GM19372 (cell line): ENCODE measurements around the gene C11orf21.

Source experiments
- ATAC-seq: cut with Tn5 transposase; IDR thresholded peaks from one replicate; pipeline ENCODE4 v1.9.1; 2021; ENCODE audit warnings: mild to moderate bottlenecking, low read depth, moderate library complexity; ENCODE audit not compliant: unreplicated experiment

Gene C11orf21

DNA sequence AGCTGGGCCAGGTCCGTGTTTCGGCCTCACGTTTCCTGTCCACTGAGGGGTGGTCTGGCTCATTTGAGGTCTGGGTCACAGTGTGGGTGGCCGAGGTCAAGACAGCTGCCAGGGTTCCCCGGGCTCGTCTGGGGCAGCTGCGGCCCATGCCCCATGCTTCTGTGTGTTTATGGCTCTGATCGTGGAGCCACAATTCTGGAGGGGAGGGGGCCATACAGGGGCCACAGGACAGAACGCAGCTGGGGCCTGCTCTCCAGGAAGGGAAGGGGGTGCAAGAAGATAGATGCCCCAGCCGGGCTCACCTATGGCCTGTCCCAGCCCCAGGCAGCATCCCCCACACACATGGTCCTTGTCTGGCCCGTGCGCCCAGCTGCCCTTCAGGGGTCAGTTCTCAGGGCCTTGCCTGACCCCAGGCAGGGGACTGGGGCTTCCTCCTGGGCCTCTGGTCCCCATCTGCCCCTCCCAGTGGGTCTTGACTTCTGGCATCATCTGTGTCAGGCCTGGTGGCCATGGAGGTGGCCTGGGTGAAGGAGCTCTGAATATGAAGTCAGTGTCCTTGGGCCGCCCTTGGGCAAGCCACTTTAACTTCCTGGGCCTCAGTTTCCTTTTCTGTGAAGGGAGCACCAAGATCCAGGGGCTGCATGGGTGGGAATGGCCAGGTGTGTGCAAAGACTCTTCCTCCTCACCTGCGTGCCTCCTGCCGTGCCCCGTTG, 8.5 kb upstream of the C11orf21 start:
- no peak for ATAC-seq

DNA sequence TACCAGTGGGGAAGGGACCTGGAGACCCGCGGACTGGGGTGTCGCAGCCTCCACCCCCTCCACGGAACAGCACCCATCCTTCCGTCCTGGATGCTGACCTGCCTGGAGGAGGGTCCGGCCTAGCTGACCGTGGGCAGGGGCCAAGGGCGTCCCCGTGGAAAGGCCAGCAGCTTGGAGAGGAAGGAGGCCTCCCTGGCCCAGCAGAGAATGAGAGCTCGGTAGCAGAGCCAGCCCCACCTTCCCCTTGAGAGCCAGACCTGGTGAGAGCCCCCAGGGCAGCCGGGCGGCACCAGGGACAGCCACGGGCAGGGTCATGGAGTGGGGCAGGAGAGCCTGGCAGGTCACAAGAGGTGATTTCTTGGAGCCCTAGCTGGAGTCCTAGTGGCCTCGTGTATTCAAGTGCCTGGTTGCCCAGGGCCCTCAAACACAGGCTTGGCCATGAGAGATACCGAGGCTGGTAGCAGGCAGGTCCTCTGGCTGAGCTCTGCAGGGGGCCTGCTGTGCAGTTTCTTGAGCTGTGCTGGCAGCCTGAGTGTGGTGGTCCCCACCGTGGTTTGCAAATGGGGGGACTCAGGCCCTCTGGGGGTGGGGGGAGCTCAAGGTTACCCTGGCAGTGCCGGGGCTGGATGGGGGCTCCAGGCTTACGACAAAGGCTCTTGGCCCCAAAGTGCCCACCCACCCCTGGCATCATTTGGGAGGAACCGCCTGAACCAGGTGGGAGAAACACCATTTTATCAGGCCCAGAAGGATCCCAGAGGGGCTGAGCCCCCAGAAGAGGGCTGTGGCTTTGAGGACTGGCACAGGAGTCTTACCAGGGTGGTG, 7.7 kb upstream of the C11orf21 start:
- no peak for ATAC-seq

DNA sequence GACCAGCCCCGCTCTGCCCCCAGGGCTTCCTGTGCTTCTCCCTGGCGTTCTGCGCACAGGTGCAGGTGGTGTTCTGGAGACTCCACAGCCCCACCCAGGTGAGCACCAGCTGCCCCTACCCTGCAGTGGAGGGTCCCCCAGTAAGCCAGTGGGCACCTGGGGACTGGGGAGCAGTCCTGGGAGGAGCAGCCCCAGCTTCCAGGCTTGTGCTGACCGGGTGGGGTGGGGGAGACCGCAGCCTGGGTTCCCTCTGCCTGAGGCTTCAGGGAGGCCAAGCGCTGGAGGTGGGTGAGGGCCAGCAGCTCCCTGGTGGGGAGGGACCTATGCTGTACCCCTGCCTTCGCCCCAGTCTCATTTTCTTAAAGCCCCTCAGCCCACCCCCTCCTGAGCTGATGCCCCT, 7.0 kb upstream of the C11orf21 start:
- ATAC-seq: no peak

DNA sequence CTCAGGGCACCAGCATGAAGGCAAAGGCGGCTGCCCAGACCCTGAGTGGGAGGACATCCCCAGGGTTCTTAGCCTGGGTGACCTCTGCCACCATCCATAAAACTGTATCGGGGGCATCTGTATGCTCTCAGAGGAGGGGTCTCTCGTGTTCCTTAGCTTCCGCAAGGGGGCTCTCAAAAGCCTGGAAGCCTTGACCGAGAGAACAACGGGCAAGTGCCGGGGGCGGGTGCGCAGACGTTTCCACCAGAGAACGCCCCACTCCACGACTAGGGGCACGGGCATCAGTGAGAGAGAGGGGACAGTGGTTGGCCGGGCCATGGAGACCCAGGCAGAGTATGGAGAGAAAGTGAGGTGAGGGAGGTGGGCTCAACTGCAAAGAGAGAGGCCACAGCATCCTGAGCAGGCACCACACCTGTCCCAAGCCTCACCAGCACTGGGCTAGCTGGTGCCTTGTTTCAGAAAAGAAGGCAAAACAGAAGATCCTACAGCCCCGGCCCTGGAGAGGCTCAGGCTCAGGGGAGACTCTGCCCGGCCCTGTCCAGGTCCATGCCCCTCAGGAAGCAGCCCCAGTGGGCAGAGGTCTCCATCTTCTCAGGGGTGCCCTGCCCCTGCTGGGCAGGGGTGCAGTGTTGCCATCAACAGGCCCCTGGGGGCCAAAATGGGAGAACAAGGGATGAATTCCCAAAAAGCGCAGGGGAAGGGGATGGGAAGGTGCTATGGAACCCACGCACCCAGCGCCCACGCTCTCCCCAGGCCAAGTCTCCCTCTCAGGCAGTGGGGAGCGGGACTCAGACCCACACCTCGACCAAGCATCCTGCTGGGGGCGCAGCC, 6.0 kb upstream of the C11orf21 start:
- no peak for ATAC-seq

DNA sequence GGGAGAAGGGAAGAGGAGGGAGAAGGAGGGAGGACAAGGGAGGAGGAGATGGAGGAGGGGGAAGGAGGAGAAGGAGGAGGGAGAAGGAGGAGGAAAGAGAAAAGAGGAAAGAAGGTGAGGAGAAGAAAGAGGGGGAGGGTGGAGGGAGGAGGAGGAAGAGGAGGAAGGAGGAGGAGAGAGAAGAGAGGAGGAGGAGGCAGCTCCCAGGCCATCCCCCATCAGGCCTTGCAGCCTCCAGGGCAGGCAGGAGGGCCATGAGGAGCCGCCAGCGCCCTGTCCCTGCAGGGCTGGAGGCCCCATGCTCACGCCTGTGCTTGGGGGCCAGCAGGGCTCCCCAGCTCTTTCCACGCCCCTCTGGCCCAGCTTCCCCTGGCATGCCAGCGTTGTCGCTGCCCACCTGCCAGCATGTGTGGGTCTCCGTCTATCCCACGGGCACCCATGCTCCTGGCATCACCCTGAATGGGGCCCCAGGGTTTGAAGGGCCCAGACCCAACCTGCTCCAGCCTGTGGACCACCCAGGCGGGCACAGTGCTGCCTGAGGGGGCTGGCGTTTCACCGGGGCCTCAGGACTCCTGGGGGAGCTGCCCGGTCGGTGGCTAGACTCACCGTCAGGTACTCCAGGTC, 5.3 kb upstream of the C11orf21 start:
- no peak for ATAC-seq

DNA sequence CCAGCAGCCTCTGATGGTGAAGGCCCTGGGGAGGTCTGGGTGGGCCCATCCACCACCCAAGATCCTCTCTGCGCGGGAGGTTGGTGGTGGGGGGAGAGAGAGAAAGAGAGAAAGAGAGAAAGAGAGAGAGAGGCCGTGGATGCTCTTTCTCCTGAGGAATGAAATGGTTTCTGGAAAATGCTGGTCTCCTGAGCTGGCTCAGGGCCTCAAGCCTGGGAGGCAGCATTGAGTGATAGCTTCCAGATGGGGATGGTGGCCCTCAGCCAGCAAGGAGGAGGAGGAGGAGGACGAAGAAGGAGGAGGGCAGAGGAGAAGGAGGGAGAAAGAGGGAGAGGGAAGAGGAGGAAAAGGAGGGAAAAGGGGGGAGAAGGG, 4.7 kb upstream of the C11orf21 start:
- no peak for ATAC-seq

DNA sequence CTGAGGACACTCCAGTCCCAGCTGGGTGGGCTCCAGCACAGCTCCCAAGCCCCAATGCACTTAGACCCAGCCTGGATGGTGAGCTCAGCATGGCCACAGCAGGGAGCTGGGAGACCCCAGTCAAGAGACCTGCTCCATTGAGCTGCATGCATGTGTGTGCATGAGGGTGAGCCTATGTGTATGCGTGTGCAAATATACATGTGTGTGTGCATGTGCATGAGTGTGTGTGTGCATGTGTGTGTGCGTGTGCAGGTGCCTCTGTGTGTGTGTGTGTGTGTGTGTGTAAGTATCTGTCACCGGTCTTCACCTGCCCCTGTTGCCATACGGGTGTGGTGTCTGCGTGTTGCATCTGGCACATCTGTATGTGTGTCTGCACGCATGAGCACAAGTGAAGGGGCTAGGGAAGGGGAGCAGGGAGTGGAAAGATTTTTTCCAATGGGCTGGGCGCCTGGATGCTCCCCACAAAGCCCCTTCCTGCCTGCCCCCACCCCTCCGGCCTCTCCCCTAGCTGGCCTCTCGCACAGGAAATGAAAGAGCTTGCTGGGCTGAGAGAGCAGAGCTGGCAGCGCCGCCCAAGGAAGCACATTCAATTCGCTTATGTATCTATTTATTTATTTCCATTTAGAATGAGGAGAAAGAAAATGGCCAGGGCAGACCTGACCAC, 4.2 kb upstream of the C11orf21 start:
- no peak for ATAC-seq

DNA sequence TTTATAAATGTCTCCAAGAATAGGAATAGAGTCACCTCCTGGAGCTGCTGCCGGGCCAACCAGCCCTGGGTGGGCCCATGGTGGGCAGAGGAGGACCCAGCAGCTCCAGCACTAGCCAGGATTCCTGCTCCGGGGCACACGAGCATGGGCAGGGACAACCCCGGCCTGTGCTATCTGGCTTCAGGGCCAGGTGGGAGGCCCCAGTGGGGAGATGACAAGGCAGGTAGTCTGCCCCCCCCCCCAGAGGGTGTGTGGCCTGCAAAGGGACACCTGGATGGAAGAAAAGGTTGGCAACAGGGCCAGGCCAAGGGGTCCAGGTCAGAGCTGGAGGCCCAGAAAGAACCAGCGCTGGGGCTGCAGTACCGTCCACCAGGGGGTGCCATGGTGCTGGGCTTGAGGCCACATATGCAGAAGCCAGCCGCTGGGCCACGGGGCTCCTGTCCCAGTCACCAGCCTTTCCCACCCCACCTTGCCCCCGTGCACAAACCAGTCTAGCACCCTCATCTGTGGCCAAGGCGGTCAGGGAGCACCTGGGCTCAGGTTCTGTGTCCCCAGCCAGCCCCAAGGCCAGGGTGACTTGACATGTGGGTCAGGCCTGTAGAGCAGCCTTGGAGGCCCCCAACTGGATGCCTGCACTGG, 3.5 kb upstream of the C11orf21 start:
- no peak for ATAC-seq

DNA sequence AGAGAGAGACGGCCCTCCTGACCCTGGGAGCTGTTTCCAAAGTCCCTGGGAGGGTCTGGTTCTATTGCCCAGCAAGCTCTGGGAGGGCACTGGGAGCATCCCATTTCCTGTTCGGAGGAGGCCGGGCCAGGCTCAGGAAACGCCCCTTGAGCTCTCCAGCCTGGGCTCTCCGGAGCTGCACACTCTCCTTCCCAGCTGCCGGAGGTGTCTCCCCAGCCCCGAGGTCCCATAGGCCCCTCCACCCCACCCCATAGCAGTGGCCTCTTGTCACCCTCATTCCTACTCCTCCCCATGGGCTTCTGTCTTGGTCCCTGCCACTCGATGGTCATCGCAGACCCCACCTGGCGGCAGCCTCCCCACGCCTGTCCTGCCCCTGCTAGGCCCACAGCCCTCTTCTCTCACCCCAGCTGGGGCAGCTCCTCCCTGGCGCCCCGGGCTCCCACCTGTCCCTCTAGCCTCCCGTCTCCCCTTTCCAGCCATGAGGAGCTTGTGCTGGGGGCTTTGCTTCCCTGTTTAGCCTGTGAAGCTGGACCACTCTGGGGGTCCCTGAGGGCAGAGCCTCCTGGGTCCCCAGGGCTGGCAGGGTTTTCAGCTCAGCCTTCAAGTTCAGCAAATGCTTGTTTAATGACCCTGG, 2.9 kb upstream of the C11orf21 start:
- ATAC-seq: no peak

DNA sequence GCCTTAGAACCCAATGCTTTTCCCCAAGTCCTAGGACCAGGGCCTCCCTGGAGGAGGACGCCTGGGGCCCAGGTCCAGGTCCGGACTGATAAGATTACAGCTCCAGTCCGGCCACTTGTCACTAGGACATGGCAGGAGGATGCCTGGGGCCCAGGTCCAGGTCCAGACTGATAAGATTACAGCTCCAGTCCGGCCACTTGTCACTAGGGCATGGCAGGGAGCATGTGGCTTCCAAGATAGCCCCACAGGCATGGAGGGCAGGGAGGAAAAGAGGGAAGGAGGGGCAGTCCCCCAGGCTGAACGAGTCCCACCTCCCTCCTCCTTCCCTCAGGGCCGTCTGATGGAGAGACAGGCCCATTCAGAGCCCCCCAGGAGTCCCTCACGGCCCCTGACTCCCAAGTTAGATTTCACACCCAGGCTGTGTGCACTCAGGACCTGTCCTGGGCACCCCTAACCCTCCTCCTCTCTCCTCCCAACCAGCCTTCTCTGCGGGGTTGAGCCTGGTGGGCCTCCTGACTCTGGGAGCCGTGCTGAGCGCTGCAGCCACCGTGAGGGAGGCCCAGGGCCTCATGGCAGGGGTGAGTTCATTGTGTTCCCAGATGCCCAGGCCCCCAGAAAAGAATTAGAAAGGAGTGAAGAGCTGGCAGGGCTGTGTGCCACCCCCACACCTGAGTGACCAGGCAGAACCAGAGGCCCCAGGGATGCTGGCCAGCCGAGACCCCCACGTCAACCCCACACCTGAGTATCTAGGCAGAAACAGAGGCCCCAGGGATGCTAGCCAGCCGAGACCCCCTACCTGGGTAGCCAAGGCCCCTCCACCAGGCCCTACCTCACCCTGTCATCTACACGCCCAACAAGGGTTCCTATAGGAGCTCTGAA, 2.1 kb upstream of the C11orf21 start:
- ATAC-seq: no peak

DNA sequence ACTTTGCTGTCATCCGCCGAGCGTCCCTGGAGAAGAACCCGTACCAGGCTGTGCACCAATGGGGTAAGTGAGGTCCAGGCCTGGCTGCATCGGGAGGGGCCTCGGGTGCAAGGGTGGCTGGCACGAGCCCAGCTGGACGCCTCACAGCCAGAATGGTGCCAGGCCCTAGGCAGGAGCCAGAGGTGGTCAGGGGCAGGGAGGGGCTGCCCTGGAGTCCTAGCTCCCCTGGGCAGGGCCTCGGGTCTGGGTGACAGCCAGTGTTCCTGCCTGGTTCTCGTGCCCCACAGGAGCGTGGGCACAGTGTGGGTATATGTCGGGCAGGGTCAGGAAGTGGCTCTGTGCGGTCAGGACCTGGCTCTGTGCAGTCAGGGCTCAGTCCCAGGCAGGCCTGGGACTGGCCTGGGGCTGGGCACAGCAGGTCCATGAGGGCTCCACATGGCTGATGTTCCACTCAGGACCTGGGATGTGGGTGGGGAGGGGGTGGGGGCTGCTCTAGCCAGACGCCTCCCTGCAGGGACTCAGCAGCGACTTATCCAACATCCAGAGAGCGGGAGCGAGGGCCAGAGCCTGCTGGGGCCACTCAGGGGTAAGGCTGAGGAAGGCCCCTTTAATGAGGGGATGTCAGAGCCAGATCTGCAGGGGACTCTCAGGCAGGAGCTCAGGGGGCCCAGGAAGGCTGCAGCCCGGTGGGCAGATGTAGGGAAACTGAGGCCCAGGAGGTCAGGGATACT, 1.3 kb upstream of the C11orf21 start:
- no peak for ATAC-seq

DNA sequence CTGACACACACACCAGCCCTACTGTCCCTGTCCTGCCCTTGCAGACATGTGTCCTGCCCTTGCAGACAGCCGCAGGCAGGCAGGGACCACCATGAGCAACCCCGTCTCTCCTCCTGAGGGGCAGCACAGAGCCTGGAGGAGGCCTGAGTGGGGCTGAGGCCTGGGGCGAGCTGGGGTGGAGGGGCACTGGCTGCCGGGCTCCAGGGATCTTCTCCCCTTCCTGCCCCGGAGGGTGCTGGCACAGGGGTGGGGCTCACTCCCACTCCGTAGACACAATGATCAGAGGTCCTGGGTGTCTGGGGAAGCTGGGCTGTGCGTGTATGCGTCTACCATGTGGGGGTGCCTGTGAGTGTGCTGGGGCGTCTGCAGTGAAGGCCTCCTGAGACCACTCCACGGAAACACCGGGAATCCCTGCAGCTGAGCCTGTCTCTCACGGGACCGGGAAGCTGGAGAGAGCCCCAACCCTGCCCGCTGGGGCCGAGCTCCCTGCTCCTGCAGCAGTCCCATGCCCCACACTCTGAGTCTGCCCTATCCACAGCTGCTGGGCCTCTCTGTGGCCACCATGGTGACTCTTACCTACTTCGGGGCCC, 683 bp upstream of the C11orf21 start:
- ATAC-seq: no peak

DNA sequence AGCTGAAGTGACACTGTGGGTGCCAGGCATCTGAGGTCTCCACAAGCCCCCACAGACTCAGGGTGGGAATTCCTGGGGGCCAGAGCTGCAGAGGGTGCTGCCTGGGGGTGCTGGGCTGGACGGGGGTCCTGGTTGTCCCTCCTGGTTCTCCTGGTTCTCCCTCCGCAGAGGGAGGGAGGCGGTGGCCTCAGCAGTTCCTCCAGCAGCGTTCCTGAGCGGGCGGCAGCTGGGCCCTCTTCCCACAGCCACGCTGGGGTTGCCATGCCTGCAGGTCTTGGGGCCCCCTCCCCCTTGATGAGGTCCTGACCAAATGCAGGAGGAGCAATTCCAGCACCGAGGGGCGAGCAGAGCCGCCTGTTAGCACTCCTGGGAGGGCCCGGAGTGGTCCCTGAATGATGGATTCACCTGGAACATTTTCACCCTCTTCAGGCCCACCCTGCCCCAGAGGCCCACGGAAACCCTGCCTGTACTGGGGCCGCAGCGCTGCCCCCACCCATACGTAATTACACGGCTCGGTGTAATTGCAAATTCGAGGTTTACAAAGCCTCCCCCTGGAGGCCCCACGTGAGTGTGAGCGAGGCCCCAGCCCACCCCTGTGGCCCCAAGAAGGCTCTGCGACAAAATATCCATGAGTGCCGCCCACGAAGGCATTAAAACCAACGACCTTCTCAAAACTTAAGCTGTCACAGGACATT, 635 bp downstream of the C11orf21 start:
- ATAC-seq: no peak

DNA sequence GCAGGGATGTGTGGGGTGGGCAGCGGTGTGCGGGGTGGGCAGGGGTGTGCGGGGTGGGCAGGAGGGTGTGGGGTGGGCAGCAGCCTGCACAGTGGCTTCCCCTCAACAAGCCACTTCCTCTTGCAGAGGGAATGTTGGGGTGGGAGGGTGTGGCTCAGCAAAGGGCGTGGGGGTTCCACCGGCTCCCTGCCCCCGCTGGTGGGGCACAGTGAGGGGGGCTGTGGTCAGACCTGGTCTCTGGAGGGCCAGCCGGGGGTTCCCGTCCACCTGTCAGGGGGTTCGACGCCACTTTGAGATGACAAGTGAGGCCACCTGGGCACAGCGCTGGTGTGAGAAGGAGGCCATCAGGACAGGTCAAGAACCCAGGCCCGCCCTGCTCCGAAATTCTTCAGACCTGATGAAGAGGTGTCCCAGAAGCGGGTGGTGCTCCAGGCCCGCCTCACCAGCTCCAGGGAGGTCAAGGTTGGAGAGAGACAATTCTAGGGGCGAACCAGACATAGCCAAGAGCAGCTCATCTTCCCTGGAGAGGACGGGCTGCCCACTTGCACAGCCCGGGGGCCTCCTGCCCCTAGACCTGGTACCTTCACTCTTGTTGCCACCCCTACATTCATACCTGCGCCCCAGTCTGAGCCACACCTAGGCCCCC, 1.3 kb downstream of the C11orf21 start:
- ATAC-seq: no peak

DNA sequence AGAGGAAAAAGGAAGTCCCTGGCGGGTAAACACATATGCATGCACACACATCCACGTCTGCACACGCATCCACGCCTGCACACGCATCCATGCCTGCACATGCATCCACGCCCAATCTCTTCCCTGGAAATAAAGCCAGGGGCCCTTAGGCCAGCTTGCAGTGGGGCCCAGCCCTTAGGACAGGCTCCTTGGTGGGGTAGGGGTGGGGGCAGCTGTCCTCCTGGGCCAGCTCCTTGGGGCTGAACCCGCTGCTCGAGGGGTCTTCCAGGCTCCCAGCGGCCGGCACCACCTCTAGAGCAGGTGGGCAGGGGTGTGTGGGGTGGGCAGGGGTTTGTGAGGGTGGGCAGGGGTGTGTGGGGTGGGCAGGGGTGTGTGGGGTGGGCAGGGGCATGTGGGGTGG, 1.9 kb downstream of the C11orf21 start:
- ATAC-seq: no peak
